ENCODE data around the gene OTOG. TPM values are rescaled to one million over a fixed set of nuclear protein-coding genes. Genes with fewer than 3 reads are reported as not detected.

Gene OTOG
- total RNA-seq, 1 experiment from 2014 or later = not detected

DNA sequence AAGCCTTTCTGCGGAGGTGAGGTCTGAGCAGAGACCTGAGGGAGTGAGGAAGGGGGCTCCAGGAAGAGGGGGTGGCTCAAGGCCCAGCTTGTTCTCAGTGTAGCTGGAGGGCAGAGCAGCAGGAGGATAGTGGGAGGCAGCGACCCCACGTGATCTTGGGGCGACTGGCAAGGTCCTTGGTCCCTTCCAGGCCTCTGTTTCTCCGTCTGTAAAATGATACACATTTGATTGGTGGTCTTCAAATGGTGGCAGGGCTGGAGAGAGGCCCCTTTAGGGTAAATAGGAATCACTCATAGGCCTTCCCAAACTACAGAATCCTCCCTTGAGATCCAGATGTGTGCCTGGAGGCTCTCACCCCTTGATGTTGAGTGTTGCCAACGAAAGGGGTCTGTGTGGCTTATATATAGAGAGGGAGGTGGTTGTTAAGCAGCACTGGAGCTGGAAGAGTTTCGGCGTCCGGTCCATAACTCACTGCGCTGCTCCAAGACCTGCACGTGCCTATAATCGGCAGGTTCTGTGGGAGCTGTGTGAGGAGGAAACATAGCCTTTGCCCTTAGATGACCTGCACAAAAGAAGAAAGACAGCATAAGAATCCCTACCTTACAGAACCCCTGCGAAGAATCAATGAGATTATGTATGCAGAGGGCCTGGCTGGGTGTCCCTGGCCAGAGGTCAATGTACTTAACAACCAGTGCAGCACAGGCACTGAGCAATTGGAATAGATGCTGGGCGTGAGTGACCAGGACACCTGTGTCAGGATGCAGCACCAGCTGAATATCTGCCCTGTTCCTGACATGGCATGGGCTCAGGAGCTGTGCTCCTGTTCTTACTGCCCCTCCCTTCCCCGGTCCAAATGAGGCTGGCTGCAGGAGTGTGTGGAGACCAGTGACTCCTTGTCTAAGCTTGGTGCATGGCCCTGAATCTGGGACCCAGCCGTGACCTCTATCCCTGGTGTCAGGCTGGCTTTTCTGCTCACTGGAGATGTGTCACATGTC, 28.7 kb downstream of the OTOG start:
- H3K36me3 ChIP-seq (ENCODE audit: low read depth, low read length) = no peaks in the 10 kb centered on the region
- peaks cover 40% of the 10 kb centered on the region for H3K27me3 ChIP-seq (ENCODE audit: low read length)
- DNase-seq = no peak
- H3K4me3 ChIP-seq (ENCODE audit: low read length) = no peak overlapping the region
- no peaks in the 10 kb centered on the region for H3K79me2 ChIP-seq (ENCODE audit: low read length)
- H4K20me1 ChIP-seq (ENCODE audit: low read length) = no peaks in the 10 kb centered on the region
- no peak for TF ChIP-seq EZH2phosphoT487 (IDR thresholded peaks at IDR 0.05; ENCODE audit: borderline replicate concordance, low read length)
- no peaks in the 10 kb centered on the region for H3F3A ChIP-seq (ENCODE audit: low read length, unreplicated experiment)
- H3K9me2 ChIP-seq (replicated peaks; ENCODE audit: low read length) = no peaks in the 10 kb centered on the region
- no peak overlapping the region for H3K4me2 ChIP-seq (ENCODE audit: low read length)
- H3K9ac ChIP-seq (ENCODE audit: low read length) = no peak overlapping the region
- CTCF ChIA-PET = no interaction called here
- intact Hi-C loops (cut with micrococcal nuclease) = no loop called here
- H2AFZ ChIP-seq (ENCODE audit: low read length) = no peak overlapping the region
- BruUV-seq (replicated peaks) = no TSS peak
- no peak for ATAC-seq
- POLR2A ChIA-PET (ENCODE audit: unreplicated experiment) = no interaction called here
- H3K27ac ChIP-seq (ENCODE audit: low read length) = no peak overlapping the region
- no peaks in the 10 kb centered on the region for H3K9me3 ChIP-seq (ENCODE audit: low read length)
- H3K4me1 ChIP-seq (ENCODE audit: insufficient read depth, low read length) = no peaks in the 10 kb centered on the region

DNA sequence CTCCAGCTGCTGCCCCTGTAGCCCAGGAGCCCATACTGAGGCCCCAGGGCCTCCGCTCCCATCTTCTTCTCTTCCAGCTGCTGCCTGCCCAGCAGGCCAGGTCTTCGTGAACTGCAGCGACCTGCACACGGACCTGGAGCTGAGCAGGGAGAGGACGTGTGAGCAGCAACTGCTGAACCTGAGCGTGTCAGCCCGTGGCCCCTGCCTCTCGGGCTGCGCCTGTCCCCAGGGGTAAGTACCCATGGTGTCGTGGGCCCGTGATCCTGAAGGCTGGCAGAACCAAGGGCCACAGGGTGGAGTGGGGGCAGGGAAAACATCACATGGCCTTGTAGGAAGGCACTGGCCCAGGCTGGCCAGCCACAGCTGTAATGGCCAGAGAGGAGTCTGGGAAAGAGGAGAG, 31.2 kb downstream of the OTOG start:
- BruUV-seq (replicated peaks) = no TSS peak
- ChIA-PET POLR2A (ENCODE audit: unreplicated experiment) (no interaction called here), CTCF (no interaction called here)
- no peak overlapping the region for H3K27ac ChIP-seq (ENCODE audit: low read length)
- no peaks in the 10 kb centered on the region for H3K79me2 ChIP-seq (ENCODE audit: low read length)
- no peaks in the 10 kb centered on the region for H3K9me3 ChIP-seq (ENCODE audit: low read length)
- H3K4me1 ChIP-seq (ENCODE audit: insufficient read depth, low read length) = no peaks in the 10 kb centered on the region
- intact Hi-C loops (cut with micrococcal nuclease) = no loop called here
- no peak overlapping the region for H3K4me3 ChIP-seq (ENCODE audit: low read length)
- DNase-seq (no peak), ATAC-seq (no peak)
- H3K9ac ChIP-seq (ENCODE audit: low read length) = no peak overlapping the region
- no peak overlapping the region for H2AFZ ChIP-seq (ENCODE audit: low read length)
- no peaks in the 10 kb centered on the region for H3K9me2 ChIP-seq (replicated peaks; ENCODE audit: low read length)
- TF ChIP-seq EZH2phosphoT487 (IDR thresholded peaks at IDR 0.05; ENCODE audit: borderline replicate concordance, low read length) = no peak
- TF ChIP-seq EZH2 (IDR thresholded peaks at IDR 0.05; ENCODE audit: low read length, unreplicated experiment) = no peak
- TF ChIP-seq, protein P1, sequence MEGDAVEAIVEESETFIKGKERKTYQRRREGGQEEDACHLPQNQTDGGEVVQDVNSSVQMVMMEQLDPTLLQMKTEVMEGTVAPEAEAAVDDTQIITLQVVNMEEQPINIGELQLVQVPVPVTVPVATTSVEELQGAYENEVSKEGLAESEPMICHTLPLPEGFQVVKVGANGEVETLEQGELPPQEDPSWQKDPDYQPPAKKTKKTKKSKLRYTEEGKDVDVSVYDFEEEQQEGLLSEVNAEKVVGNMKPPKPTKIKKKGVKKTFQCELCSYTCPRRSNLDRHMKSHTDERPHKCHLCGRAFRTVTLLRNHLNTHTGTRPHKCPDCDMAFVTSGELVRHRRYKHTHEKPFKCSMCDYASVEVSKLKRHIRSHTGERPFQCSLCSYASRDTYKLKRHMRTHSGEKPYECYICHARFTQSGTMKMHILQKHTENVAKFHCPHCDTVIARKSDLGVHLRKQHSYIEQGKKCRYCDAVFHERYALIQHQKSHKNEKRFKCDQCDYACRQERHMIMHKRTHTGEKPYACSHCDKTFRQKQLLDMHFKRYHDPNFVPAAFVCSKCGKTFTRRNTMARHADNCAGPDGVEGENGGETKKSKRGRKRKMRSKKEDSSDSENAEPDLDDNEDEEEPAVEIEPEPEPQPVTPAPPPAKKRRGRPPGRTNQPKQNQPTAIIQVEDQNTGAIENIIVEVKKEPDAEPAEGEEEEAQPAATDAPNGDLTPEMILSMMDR (conservative IDR thresholded peaks at IDR 0.05; ENCODE audit: low read depth, low read length) = no peak
- H3K27me3 ChIP-seq (ENCODE audit: low read length) = peaks cover 49% of the 10 kb centered on the region
- H4K20me1 ChIP-seq (ENCODE audit: low read length) = no peaks in the 10 kb centered on the region
- H3F3A ChIP-seq (ENCODE audit: low read length, unreplicated experiment) = no peaks in the 10 kb centered on the region
- H3K36me3 ChIP-seq (ENCODE audit: low read depth, low read length) = no peaks in the 10 kb centered on the region
- H3K4me2 ChIP-seq (ENCODE audit: low read length) = no peak overlapping the region

DNA sequence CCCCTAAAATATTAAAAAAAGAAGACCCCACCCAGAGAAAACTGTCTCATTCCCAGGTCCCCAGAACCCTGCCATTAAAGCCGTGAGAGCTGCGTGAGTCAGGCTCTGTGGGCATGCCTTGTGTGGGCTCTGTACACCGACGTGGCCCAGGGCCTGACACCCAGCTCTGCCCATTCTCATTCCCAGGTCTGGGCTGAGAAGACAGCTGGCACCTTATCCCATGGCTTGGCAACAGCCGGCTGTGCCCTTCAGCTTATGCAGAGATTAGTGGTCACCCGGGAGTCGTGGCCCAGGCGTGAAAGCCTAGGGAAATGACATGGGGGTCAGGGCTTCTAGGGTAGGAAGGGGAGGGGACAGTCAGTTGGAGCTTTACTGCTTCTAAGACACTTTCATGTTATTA, 31.9 kb downstream of the OTOG start:
- Histone ChIP-seq H3F3A (ENCODE audit: low read length, unreplicated experiment) (no peaks in the 10 kb centered on the region), H3K27ac (ENCODE audit: low read length) (no peak overlapping the region), H3K4me3 (ENCODE audit: low read length) (no peak overlapping the region), H3K36me3 (ENCODE audit: low read depth, low read length) (no peaks in the 10 kb centered on the region), H3K4me1 (ENCODE audit: insufficient read depth, low read length) (no peaks in the 10 kb centered on the region), H3K27me3 (ENCODE audit: low read length) (peaks cover 54% of the 10 kb centered on the region), H3K9me3 (ENCODE audit: low read length) (no peaks in the 10 kb centered on the region), H3K9ac (ENCODE audit: low read length) (no peak overlapping the region), H2AFZ (ENCODE audit: low read length) (no peak overlapping the region), H3K4me2 (ENCODE audit: low read length) (no peak overlapping the region), H3K9me2 (replicated peaks; ENCODE audit: low read length) (no peaks in the 10 kb centered on the region), H4K20me1 (ENCODE audit: low read length) (no peaks in the 10 kb centered on the region), H3K79me2 (ENCODE audit: low read length) (no peaks in the 10 kb centered on the region)
- ATAC-seq = no peak
- POLR2A ChIA-PET (ENCODE audit: unreplicated experiment) = no interaction called here
- BruUV-seq (replicated peaks) = no TSS peak
- CTCF ChIA-PET = no interaction called here
- intact Hi-C loops (cut with micrococcal nuclease) = no loop called here
- TF ChIP-seq EZH2phosphoT487 (IDR thresholded peaks at IDR 0.05; ENCODE audit: borderline replicate concordance, low read length) = no peak
- TF ChIP-seq, protein P1 (conservative IDR thresholded peaks at IDR 0.05; ENCODE audit: low read depth, low read length) = no peak
- no peak for TF ChIP-seq EZH2 (IDR thresholded peaks at IDR 0.05; ENCODE audit: low read length, unreplicated experiment)
- DNase-seq = no peak
